Memory B cell (primary cell): ENCODE data around the gene MAML2.
A peak's percentile ranks its signal among the peaks of the same experiment; 100 is the strongest.

ENCODE experiments used
- ATAC-seq: fragments of 150-1000 bp; cut with Tn5 transposase; 2 replicates; pipeline ENCODE4 v1.10.0; 2021; ENCODE audit warnings: low read depth, mild to moderate bottlenecking, moderate library complexity
- DNase-seq, 2 donors: peaks; one replicate each; pipeline ENCODE4 v3.0.0; 2022; ENCODE audit warnings: low spot score in 2 of 2
- H3K27ac Mint-ChIP-seq: one replicate; pipeline ENCODE4 v1.8.0; 2022; ENCODE audit warnings: mild to moderate bottlenecking, moderate library complexity, mixed read lengths
- H3K27me3 Mint-ChIP-seq: one replicate; pipeline ENCODE4 v1.8.0; 2022; ENCODE audit warnings: mixed read lengths
- H3K36me3 Mint-ChIP-seq: one replicate; pipeline ENCODE4 v1.8.0; 2022; ENCODE audit warnings: mild to moderate bottlenecking, mixed read lengths
- H3K4me1 Mint-ChIP-seq: one replicate; pipeline ENCODE4 v1.8.0; 2022; ENCODE audit warnings: mixed read lengths
- H3K4me3 Mint-ChIP-seq: one replicate; pipeline ENCODE4 v1.8.0; 2022; ENCODE audit warnings: mild to moderate bottlenecking, moderate library complexity, mixed read lengths
- H3K9me3 Mint-ChIP-seq: one replicate; pipeline ENCODE4 v1.8.0; 2022; ENCODE audit warnings: mixed read lengths

The MAML2 gene

GRCh38 chr11:96214777-96215109, 128.3 kb downstream of the MAML2 start:
- peak overlapping the region; percentile 45 for H3K4me3 Mint-ChIP-seq
- no peak for ATAC-seq

GRCh38 chr11:96213500-96213899, 129.5 kb downstream of the MAML2 start:
- Mint-ChIP-seq H3K4me1 (peaks cover 50% of the 10 kb centered on the region), H3K36me3 (no peaks in the 10 kb centered on the region), H3K27ac (peak overlapping the region; percentile 43), H3K4me3 (no peak overlapping the region), H3K9me3 (no peaks in the 10 kb centered on the region), H3K27me3 (no peaks in the 10 kb centered on the region)
- no peak for DNase-seq
- ATAC-seq = no peak

More at GRCh38 chr11:96214777-96215109, 128.3 kb downstream of the MAML2 start:
- no peaks in the 10 kb centered on the region for H3K9me3 Mint-ChIP-seq
- H3K36me3 Mint-ChIP-seq = no peaks in the 10 kb centered on the region
- no peak for DNase-seq
- peak overlapping the region; percentile 88 for H3K27ac Mint-ChIP-seq
- H3K4me1 Mint-ChIP-seq = peaks cover 48% of the 10 kb centered on the region
- H3K27me3 Mint-ChIP-seq = no peaks in the 10 kb centered on the region

GRCh38 chr11:96211436-96211835, 131.6 kb downstream of the MAML2 start:
- peak overlapping the region; percentile 43 for H3K27ac Mint-ChIP-seq
- DNase-seq (no peak), ATAC-seq (no peak)
- no peak overlapping the region for H3K4me3 Mint-ChIP-seq
- no peaks in the 10 kb centered on the region for H3K36me3 Mint-ChIP-seq
- H3K27me3 Mint-ChIP-seq = no peaks in the 10 kb centered on the region
- H3K4me1 Mint-ChIP-seq = peaks cover 53% of the 10 kb centered on the region
- H3K9me3 Mint-ChIP-seq = no peaks in the 10 kb centered on the region

- ATAC-seq (peak; percentile 77), DNase-seq (no peak)
- no peaks in the 10 kb centered on the region for H3K9me3 Mint-ChIP-seq
- H3K36me3 Mint-ChIP-seq = peaks cover 4% of the 10 kb centered on the region
- H3K4me3 Mint-ChIP-seq = peak overlapping the region; percentile 59
- no peaks in the 10 kb centered on the region for H3K27me3 Mint-ChIP-seq
- peaks cover 47% of the 10 kb centered on the region for H3K4me1 Mint-ChIP-seq
- H3K27ac Mint-ChIP-seq = peak overlapping the region; percentile 72
Observed at GRCh38 chr11:96207459-96208449, 135.2 kb downstream of the MAML2 start.

- peaks cover 42% of the 10 kb centered on the region for H3K4me1 Mint-ChIP-seq
- no peak overlapping the region for H3K4me3 Mint-ChIP-seq
- peaks cover 7% of the 10 kb centered on the region for H3K36me3 Mint-ChIP-seq
- ATAC-seq (no peak), DNase-seq (no peak)
- H3K27ac Mint-ChIP-seq = peak overlapping the region; percentile 72
- H3K9me3 Mint-ChIP-seq = no peaks in the 10 kb centered on the region
- no peaks in the 10 kb centered on the region for H3K27me3 Mint-ChIP-seq
Observed at GRCh38 chr11:96206955-96207354, 136.0 kb downstream of the MAML2 start.

GRCh38 chr11:96205460-96205809, 137.6 kb downstream of the MAML2 start:
- no peak overlapping the region for H3K4me3 Mint-ChIP-seq
- peaks cover 37% of the 10 kb centered on the region for H3K4me1 Mint-ChIP-seq
- H3K27me3 Mint-ChIP-seq = no peaks in the 10 kb centered on the region
- DNase-seq (no peak), ATAC-seq (no peak)
- no peak overlapping the region for H3K27ac Mint-ChIP-seq
- H3K9me3 Mint-ChIP-seq = no peaks in the 10 kb centered on the region
- peaks cover 9% of the 10 kb centered on the region for H3K36me3 Mint-ChIP-seq

- H3K36me3 Mint-ChIP-seq = peaks cover 9% of the 10 kb centered on the region
- H3K9me3 Mint-ChIP-seq = no peaks in the 10 kb centered on the region
- H3K4me1 Mint-ChIP-seq = peaks cover 37% of the 10 kb centered on the region
- no peak for ATAC-seq
- no peak overlapping the region for H3K4me3 Mint-ChIP-seq
- H3K27me3 Mint-ChIP-seq = no peaks in the 10 kb centered on the region
- DNase-seq = no peak
- H3K27ac Mint-ChIP-seq = peak overlapping the region; percentile 42
Observed at GRCh38 chr11:96204721-96205459, 138.1 kb downstream of the MAML2 start.

GRCh38 chr11:96204366-96204659, 138.7 kb downstream of the MAML2 start:
- peaks cover 9% of the 10 kb centered on the region for H3K36me3 Mint-ChIP-seq
- no peaks in the 10 kb centered on the region for H3K27me3 Mint-ChIP-seq
- no peak overlapping the region for H3K4me3 Mint-ChIP-seq
- H3K4me1 Mint-ChIP-seq = peaks cover 37% of the 10 kb centered on the region
- peak overlapping the region; percentile 42 for H3K27ac Mint-ChIP-seq
- DNase-seq (no peak), ATAC-seq (no peak)
- no peaks in the 10 kb centered on the region for H3K9me3 Mint-ChIP-seq

- DNase-seq (no peak), ATAC-seq (no peak)
- Mint-ChIP-seq H3K27ac (peak overlapping the region; percentile 42), H3K9me3 (no peaks in the 10 kb centered on the region), H3K36me3 (peaks cover 9% of the 10 kb centered on the region), H3K4me1 (peaks cover 36% of the 10 kb centered on the region), H3K4me3 (no peak overlapping the region), H3K27me3 (no peaks in the 10 kb centered on the region)
Observed at GRCh38 chr11:96203567-96204365, 139.2 kb downstream of the MAML2 start.

- ATAC-seq (no peak), DNase-seq (no peak)
- H3K4me3 Mint-ChIP-seq = no peak overlapping the region
- H3K4me1 Mint-ChIP-seq = peaks cover 34% of the 10 kb centered on the region
- peaks cover 7% of the 10 kb centered on the region for H3K36me3 Mint-ChIP-seq
- no peaks in the 10 kb centered on the region for H3K9me3 Mint-ChIP-seq
- H3K27ac Mint-ChIP-seq = no peak overlapping the region
- no peaks in the 10 kb centered on the region for H3K27me3 Mint-ChIP-seq
Observed at GRCh38 chr11:96200243-96200642, 142.8 kb downstream of the MAML2 start.

GRCh38 chr11:96199563-96200025, 143.4 kb downstream of the MAML2 start:
- Mint-ChIP-seq H3K9me3 (no peaks in the 10 kb centered on the region), H3K27me3 (no peaks in the 10 kb centered on the region), H3K4me1 (peaks cover 35% of the 10 kb centered on the region), H3K27ac (no peak overlapping the region), H3K4me3 (no peak overlapping the region), H3K36me3 (peaks cover 7% of the 10 kb centered on the region)
- ATAC-seq (no peak), DNase-seq (no peak)

- DNase-seq = no peak
- Mint-ChIP-seq H3K9me3 (no peaks in the 10 kb centered on the region), H3K36me3 (peaks cover 4% of the 10 kb centered on the region), H3K27ac (peak overlapping the region; percentile 85), H3K27me3 (no peaks in the 10 kb centered on the region), H3K4me3 (peak overlapping the region; percentile 19), H3K4me1 (peaks cover 35% of the 10 kb centered on the region)
- peak; percentile 91 for ATAC-seq
Observed at GRCh38 chr11:96197801-96198701, 144.9 kb downstream of the MAML2 start.

- Mint-ChIP-seq H3K9me3 (no peaks in the 10 kb centered on the region), H3K36me3 (peaks cover 5% of the 10 kb centered on the region), H3K4me3 (no peak overlapping the region), H3K27ac (peak overlapping the region; percentile 85), H3K4me1 (peaks cover 35% of the 10 kb centered on the region), H3K27me3 (no peaks in the 10 kb centered on the region)
- DNase-seq (no peak), ATAC-seq (no peak)
Observed at GRCh38 chr11:96197103-96197502, 145.9 kb downstream of the MAML2 start.
